Measurements from ENCODE around the gene NEURL2.

Gene NEURL2

GRCh38 chr20:45842169-45842812 lies 48.7 kb downstream of the NEURL2 start:
- no peak for DNase-seq (ENCODE audit: low spot score in 2 of 2)
- Histone ChIP-seq H3K4me3 (no peak overlapping the region), H3K36me3 (replicated peaks) (peaks cover 42% of the 10 kb centered on the region), H3K27me3 (ENCODE audit: low read depth) (no peaks in the 10 kb centered on the region), H3K4me1 (peaks cover 1% of the 10 kb centered on the region; the same call in 1 of the 2 replicates), H3K9me3 (no peaks in the 10 kb centered on the region)
- in situ Hi-C loops (cut with MboI; ENCODE audit: low sequenced_read_pairs), result no loop called here

- Histone ChIP-seq H3K4me1 (peaks cover 8% of the 10 kb centered on the region), H3K4me3 (no peak overlapping the region), H3K9me3 (no peaks in the 10 kb centered on the region), H3K36me3 (replicated peaks) (peaks cover 42% of the 10 kb centered on the region), H3K27me3 (ENCODE audit: low read depth) (no peaks in the 10 kb centered on the region)
- in situ Hi-C loops (cut with MboI; ENCODE audit: low sequenced_read_pairs), result no loop called here
- DNase-seq (ENCODE audit: low spot score in 2 of 2), result no peak
Measured at GRCh38 chr20:45841407-45842129, 49.4 kb downstream of the NEURL2 start.

- in situ Hi-C loops (cut with MboI; ENCODE audit: low sequenced_read_pairs), result no loop called here
- Histone ChIP-seq H3K36me3 (replicated peaks) (peaks cover 34% of the 10 kb centered on the region), H3K4me3 (no peak overlapping the region), H3K9me3 (no peaks in the 10 kb centered on the region), H3K27me3 (ENCODE audit: low read depth) (no peaks in the 10 kb centered on the region), H3K4me1 (peaks cover 8% of the 10 kb centered on the region)
- no peak for DNase-seq (ENCODE audit: low spot score in 2 of 2)
Measured at GRCh38 chr20:45840700-45841198, 50.3 kb downstream of the NEURL2 start.
